ENCODE data around the gene DNAL1. TPM values are rescaled to one million over a fixed set of nuclear protein-coding genes. Genes with fewer than 3 reads are reported as not detected.
A peak's percentile ranks its signal among the peaks of the same experiment; 100 is the strongest.

Gene DNAL1
- total RNA-seq, 1 experiment from 2014 or later, result 14.3 TPM

DNA sequence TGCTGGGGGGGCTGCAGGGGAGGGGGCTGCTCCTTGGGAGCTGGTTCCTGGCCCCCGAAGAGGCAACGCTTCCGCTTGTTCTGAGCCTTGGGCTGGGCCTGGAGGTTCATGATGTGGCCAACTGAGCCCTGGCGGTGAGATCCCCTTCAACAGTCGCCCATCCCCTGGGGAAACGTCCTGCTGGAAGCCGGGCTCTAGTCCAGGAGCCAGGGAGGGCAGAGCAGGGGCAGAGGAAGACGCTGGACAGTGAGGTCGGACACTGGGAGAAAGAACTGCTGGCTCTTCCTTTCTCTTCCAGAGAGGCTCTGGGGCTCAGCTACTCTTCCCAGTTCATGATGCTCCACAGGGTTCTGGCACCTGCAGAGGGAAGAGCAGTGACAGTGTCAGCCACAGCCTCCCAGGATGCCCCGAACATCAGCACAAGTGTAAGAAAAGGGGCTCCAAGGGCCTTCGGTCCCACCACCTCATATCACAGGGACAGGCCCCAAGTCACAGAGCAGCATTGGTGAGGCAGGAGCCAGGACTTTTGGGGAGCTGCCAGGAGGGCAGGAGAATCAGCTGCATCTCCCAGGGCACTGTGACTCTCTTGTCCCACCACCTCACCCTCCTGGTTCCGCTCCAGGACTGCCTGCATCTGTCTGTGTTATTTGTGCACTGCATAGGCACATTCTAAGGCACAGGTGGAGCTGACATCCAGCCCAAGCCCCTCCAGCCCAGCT is 95.3 kb downstream of the DNAL1 start:
- Mint-ChIP-seq H3K9me3 (no peaks in the 10 kb centered on the region), H3K36me3 (peaks cover 8% of the 10 kb centered on the region; the same call in 1 of the 2 replicates), H3K4me1 (peaks cover 42% of the 10 kb centered on the region), H3K27me3 (ENCODE audit: low read depth) (no peaks in the 10 kb centered on the region), H3K27ac (peak overlapping the region; percentile 23; the same call in 1 of the 2 replicates), H3K4me3 (no peak overlapping the region)
- no peak for DNase-seq (ENCODE audit: low spot score)
- TF ChIP-seq CREB1 (CRISPR knock-in tag; IDR thresholded peaks at IDR 0.05), result no peak
- TF ChIP-seq IRF2 (CRISPR knock-in tag; IDR thresholded peaks at IDR 0.05; ENCODE audit: borderline replicate concordance, low read depth), result no peak
- TF ChIP-seq FOXP1 (CRISPR knock-in tag; IDR thresholded peaks at IDR 0.05; ENCODE audit: borderline replicate concordance), result no peak
- ChIA-PET POLR2A (interaction anchor here (2.0 kb wide), 1 partner anchor 20 kb away, joined by 9 read pairs; a partner anchor contains a TSS), CTCF (interaction anchor here (1.1 to 5.5 kb wide), 6 partner anchors 9 to 128 kb away, joined by 3 to 74 read pairs (median 11); a partner anchor contains a TSS)
- no peak for ATAC-seq

DNA sequence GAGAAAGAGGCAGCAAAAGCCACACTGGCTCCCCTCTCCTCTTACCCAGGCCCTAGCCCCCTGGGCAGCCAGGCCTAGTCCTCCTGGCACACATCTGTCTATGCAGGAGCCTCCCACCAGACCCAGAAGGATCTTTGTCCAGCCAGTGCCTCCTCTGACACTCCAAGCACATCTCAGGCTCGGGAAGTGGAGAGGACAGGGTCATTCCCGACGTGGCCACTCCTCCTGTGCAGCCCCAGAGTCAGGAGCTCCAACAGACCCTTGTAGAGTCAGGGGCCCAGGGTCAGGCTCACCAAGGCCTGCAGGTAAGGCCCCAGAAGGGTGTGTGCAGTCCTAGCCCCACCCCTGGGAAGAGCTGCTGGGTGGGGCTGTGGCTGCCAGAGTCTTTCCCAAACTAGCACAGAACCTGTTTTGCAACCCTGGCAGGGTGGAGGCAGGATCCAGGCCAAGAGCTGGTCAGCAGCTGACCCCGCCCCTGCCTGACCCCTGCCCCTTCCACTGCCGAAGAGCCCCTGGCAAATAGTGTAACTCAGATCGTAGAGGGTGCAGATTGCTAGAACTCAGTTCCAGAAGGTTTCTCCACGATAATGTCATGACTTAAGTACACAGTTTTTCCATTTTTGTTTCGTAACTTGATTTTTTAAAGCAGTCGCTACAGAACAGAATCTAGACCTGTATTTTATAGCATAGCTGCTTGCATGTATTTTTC is 96.0 kb downstream of the DNAL1 start:
- ATAC-seq (peak; percentile 59), DNase-seq (ENCODE audit: low spot score) (peak; percentile 65)
- Mint-ChIP-seq H3K27me3 (ENCODE audit: low read depth) (no peaks in the 10 kb centered on the region), H3K36me3 (peaks cover 8% of the 10 kb centered on the region; the same call in 1 of the 2 replicates), H3K4me1 (peaks cover 42% of the 10 kb centered on the region), H3K4me3 (peak overlapping the region; percentile 41), H3K9me3 (no peaks in the 10 kb centered on the region), H3K27ac (peak overlapping the region; percentile 94)
- TF ChIP-seq ZNF396 (CRISPR knock-in tag; IDR thresholded peaks at IDR 0.05; ENCODE audit: borderline replicate concordance), result no peak
- no peak for TF ChIP-seq NFYB (CRISPR knock-in tag; conservative IDR thresholded peaks at IDR 0.05; ENCODE audit: low read depth)
- TF ChIP-seq ESRRA (CRISPR knock-in tag; IDR thresholded peaks at IDR 0.05; ENCODE audit: borderline replicate concordance), result no peak
- TF ChIP-seq, protein P1, sequence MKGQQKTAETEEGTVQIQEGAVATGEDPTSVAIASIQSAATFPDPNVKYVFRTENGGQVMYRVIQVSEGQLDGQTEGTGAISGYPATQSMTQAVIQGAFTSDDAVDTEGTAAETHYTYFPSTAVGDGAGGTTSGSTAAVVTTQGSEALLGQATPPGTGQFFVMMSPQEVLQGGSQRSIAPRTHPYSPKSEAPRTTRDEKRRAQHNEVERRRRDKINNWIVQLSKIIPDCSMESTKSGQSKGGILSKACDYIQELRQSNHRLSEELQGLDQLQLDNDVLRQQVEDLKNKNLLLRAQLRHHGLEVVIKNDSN (CRISPR knock-in tag; IDR thresholded peaks at IDR 0.05), result no peak
- TF ChIP-seq, protein P2, sequence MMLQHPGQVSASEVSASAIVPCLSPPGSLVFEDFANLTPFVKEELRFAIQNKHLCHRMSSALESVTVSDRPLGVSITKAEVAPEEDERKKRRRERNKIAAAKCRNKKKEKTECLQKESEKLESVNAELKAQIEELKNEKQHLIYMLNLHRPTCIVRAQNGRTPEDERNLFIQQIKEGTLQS (CRISPR knock-in tag; conservative IDR thresholded peaks at IDR 0.05), result no peak
- TF ChIP-seq ZNF232 (CRISPR knock-in tag; IDR thresholded peaks at IDR 0.05), result no peak
- TF ChIP-seq MXD4 (CRISPR knock-in tag; IDR thresholded peaks at IDR 0.05; ENCODE audit: borderline replicate concordance), result no peak
- TF ChIP-seq ZNF121 (CRISPR knock-in tag; IDR thresholded peaks at IDR 0.05), result no peak
- CTCF ChIA-PET, result interaction anchor here (0.5 to 5.5 kb wide), 18 partner anchors 9 to 232 kb away, joined by 3 to 74 read pairs (median 5); partner anchors contain the start of gene ACOT2
- POLR2A ChIA-PET, result interaction anchor here (0.8 to 2.0 kb wide), 4 partner anchors 9 to 23 kb away, joined by 3 to 9 read pairs (median 4); a partner anchor contains a TSS

DNA sequence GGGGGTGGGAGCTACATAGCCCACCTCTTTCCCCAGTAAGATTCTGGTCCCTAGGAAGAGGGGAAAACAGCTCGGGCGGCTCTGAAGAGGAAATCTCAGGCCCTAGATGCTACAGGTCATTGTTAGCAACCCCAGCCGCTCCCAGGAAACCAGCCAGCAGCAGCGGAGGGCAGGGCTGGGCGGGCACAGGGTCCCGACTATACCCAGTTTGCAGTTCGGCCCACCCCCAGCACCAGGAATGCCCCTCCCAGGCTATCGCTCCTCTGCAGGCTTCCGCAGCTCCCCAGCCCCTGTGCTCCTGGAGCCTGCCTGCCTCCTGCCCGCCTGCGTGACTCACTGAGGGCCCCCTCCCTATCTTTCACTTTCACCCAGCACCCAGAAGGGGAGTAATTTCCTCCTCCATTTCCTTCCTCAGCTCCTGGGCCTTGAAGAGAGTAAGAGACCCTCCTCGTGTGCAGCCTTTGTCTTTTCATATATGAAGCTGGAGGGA is 96.6 kb downstream of the DNAL1 start:
- Mint-ChIP-seq H3K4me1 (peaks cover 48% of the 10 kb centered on the region), H3K36me3 (peaks cover 8% of the 10 kb centered on the region; the same call in 1 of the 2 replicates), H3K4me3 (peak overlapping the region; percentile 41), H3K9me3 (no peaks in the 10 kb centered on the region), H3K27me3 (ENCODE audit: low read depth) (no peaks in the 10 kb centered on the region), H3K27ac (peak overlapping the region; percentile 94)
- ChIA-PET POLR2A (interaction anchor here (0.8 to 2.0 kb wide), 5 partner anchors 9 to 39 kb away, joined by 3 to 9 read pairs (median 3); a partner anchor contains a TSS), CTCF (interaction anchor here (0.5 to 5.5 kb wide), 19 partner anchors 8 to 504 kb away, joined by 3 to 74 read pairs (median 5); partner anchors contain the start of gene ACOT2)
- DNase-seq (ENCODE audit: low spot score), result peak; percentile 69
- peak; percentile 87 for ATAC-seq
- TF ChIP-seq, protein P3, sequence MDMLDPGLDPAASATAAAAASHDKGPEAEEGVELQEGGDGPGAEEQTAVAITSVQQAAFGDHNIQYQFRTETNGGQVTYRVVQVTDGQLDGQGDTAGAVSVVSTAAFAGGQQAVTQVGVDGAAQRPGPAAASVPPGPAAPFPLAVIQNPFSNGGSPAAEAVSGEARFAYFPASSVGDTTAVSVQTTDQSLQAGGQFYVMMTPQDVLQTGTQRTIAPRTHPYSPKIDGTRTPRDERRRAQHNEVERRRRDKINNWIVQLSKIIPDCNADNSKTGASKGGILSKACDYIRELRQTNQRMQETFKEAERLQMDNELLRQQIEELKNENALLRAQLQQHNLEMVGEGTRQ (CRISPR knock-in tag; IDR thresholded peaks at IDR 0.05), result no peak
- TF ChIP-seq, protein P4, sequence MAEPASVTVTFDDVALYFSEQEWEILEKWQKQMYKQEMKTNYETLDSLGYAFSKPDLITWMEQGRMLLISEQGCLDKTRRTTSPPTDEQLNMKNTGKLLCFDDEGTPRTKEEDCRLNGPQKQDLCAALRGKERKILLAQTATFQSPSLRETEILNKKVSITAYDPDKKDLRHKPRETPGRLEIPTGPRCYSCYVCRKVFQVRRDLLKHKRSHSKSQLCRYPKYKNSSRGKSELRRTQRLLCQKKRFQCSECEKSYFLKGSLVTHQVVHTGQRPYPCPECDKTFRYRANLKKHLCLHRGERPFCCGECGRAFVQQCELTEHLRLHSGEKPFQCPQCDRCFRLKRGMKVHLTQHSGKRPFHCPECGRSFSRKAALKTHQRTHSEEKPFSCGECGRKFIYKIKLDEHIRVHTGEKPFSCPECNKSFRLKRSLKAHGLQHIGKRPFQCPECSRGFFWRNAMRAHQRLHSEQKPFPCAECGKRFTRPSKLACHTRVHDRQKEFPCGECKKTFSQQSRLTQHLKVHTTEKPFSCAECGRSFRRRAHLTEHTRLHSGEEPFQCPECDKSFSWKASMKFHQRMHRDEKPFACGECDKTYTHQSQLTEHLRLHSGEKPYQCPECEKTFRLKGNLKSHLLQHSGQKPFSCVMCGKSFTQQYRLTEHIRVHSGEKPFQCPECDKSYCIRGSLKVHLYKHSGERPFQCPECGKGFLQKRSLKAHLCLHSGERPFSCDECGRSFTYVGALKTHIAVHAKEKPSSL (CRISPR knock-in tag; conservative IDR thresholded peaks at IDR 0.05), result no peak
- TF ChIP-seq, protein P5, sequence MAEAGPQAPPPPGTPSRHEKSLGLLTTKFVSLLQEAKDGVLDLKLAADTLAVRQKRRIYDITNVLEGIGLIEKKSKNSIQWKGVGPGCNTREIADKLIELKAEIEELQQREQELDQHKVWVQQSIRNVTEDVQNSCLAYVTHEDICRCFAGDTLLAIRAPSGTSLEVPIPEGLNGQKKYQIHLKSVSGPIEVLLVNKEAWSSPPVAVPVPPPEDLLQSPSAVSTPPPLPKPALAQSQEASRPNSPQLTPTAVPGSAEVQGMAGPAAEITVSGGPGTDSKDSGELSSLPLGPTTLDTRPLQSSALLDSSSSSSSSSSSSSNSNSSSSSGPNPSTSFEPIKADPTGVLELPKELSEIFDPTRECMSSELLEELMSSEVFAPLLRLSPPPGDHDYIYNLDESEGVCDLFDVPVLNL (CRISPR knock-in tag; IDR thresholded peaks at IDR 0.05; ENCODE audit: borderline replicate concordance, low read depth), result no peak
- no peak for TF ChIP-seq ETV6 (CRISPR knock-in tag; IDR thresholded peaks at IDR 0.05)
- TF ChIP-seq ZNF219 (CRISPR knock-in tag; IDR thresholded peaks at IDR 0.05; ENCODE audit: borderline replicate concordance), result no peak
- TF ChIP-seq TCF7 (CRISPR knock-in tag; IDR thresholded peaks at IDR 0.05; ENCODE audit: low read depth), result no peak
- TF ChIP-seq, protein P6, sequence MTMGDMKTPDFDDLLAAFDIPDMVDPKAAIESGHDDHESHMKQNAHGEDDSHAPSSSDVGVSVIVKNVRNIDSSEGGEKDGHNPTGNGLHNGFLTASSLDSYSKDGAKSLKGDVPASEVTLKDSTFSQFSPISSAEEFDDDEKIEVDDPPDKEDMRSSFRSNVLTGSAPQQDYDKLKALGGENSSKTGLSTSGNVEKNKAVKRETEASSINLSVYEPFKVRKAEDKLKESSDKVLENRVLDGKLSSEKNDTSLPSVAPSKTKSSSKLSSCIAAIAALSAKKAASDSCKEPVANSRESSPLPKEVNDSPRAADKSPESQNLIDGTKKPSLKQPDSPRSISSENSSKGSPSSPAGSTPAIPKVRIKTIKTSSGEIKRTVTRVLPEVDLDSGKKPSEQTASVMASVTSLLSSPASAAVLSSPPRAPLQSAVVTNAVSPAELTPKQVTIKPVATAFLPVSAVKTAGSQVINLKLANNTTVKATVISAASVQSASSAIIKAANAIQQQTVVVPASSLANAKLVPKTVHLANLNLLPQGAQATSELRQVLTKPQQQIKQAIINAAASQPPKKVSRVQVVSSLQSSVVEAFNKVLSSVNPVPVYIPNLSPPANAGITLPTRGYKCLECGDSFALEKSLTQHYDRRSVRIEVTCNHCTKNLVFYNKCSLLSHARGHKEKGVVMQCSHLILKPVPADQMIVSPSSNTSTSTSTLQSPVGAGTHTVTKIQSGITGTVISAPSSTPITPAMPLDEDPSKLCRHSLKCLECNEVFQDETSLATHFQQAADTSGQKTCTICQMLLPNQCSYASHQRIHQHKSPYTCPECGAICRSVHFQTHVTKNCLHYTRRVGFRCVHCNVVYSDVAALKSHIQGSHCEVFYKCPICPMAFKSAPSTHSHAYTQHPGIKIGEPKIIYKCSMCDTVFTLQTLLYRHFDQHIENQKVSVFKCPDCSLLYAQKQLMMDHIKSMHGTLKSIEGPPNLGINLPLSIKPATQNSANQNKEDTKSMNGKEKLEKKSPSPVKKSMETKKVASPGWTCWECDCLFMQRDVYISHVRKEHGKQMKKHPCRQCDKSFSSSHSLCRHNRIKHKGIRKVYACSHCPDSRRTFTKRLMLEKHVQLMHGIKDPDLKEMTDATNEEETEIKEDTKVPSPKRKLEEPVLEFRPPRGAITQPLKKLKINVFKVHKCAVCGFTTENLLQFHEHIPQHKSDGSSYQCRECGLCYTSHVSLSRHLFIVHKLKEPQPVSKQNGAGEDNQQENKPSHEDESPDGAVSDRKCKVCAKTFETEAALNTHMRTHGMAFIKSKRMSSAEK (CRISPR knock-in tag; IDR thresholded peaks at IDR 0.05; ENCODE audit: borderline replicate concordance), result no peak
- TF ChIP-seq SP1 (CRISPR knock-in tag; conservative IDR thresholded peaks at IDR 0.05), result no peak
